K562 (cell line): ENCODE results near the gene DIPK1B. TPM values are rescaled to one million over a fixed set of nuclear protein-coding genes. Genes with fewer than 3 reads are reported as not detected.
A peak's percentile ranks its signal among the peaks of the same experiment; 100 is the strongest.

Source experiments
- ADNP ChIP-seq: fragments of 200-800 bp; sonication (Bioruptor generic); IDR thresholded peaks from 2 replicates; pipeline ENCODE4 v1.6.1; 2016; ENCODE audit warnings: missing genetic modification characterization, missing compliant biosample characterization
- C11orf30 ChIP-seq: fragments of 450-650 bp; IDR thresholded peaks from 2 replicates; pipeline ENCODE4 v1.6.1; 2016; ENCODE audit warnings: low read depth, mild to moderate bottlenecking
- DMBX1 ChIP-seq: fragments of 250-450 bp; sonication (Bioruptor Pico); IDR thresholded peaks from 2 replicates; pipeline ENCODE4 v1.8.0; 2022; ENCODE audit warnings: inconsistent platforms, mild to moderate bottlenecking, moderate library complexity, borderline replicate concordance
- ETV1 ChIP-seq: fragments of 450-650 bp; conservative IDR thresholded peaks from 2 replicates; pipeline ENCODE4 v1.6.1; 2016; ENCODE audit warnings: missing genetic modification characterization, control low read depth, low read depth, missing compliant biosample characterization
- HDGF ChIP-seq: fragments of 450-650 bp; IDR thresholded peaks from 2 replicates; pipeline ENCODE4 v1.6.1; 2016
- HMG20B ChIP-seq: fragments of 250-450 bp; sonication (Bioruptor Pico); IDR thresholded peaks from 2 replicates; pipeline ENCODE4 v1.5.0; 2021; ENCODE audit warnings: mild to moderate bottlenecking
- HNRNPLL ChIP-seq: fragments of 200-400 bp; formaldehyde crosslinking; IDR thresholded peaks from 2 replicates; pipeline ENCODE4 v1.6.1; 2017; ENCODE audit warnings: low read length, low read depth, mild to moderate bottlenecking; ENCODE audit not compliant: poor library complexity, severe bottlenecking
- KAT2B ChIP-seq: IDR thresholded peaks from one replicate; pipeline ENCODE4 v1.6.1; 2012; ENCODE audit warnings: low read depth, mild to moderate bottlenecking, control low read depth, inconsistent platforms, low read length, moderate library complexity
- MEIS2 ChIP-seq: fragments of 450-650 bp; IDR thresholded peaks from 2 replicates; pipeline ENCODE4 v1.6.1; 2014; ENCODE audit warnings: mild to moderate bottlenecking; ENCODE audit not compliant: partially characterized antibody
- NEUROD1 ChIP-seq: fragments of 150-350 bp; IDR thresholded peaks from 2 replicates; pipeline ENCODE4 v1.6.1; 2014; ENCODE audit warnings: borderline replicate concordance, low read length, low read depth; ENCODE audit not compliant: partially characterized antibody
- RBM17 ChIP-seq: fragments of 200-400 bp; formaldehyde crosslinking; IDR thresholded peaks from 2 replicates; pipeline ENCODE4 v1.6.1; 2017; ENCODE audit warnings: low read depth, mild to moderate bottlenecking, low read length, borderline replicate concordance
- SMARCE1 ChIP-seq: fragments of 450-650 bp; IDR thresholded peaks from 2 replicates; pipeline ENCODE4 v1.7.1; 2016; ENCODE audit warnings: mild to moderate bottlenecking
- SREBF2 ChIP-seq: sonication (generic); formaldehyde crosslinking; IDR thresholded peaks from 2 replicates; pipeline ENCODE4 v1.4.0; 2020; ENCODE audit warnings: mild to moderate bottlenecking, missing genetic modification reagents
- TAF9B ChIP-seq: fragments of 450-650 bp; IDR thresholded peaks from 2 replicates; pipeline ENCODE4 v1.6.1; 2018; ENCODE audit warnings: mild to moderate bottlenecking; ENCODE audit not compliant: partially characterized antibody
- TGIF2 ChIP-seq: sonication (generic); formaldehyde crosslinking; IDR thresholded peaks from 2 replicates; pipeline ENCODE4 v1.8.1; 2022; ENCODE audit warnings: mild to moderate bottlenecking, missing genetic modification reagents, moderate library complexity
- ZNF23 ChIP-seq: fragments of 250-450 bp; sonication (Bioruptor Pico); IDR thresholded peaks from 2 replicates; pipeline ENCODE4 v1.4.0; 2020; ENCODE audit warnings: mild to moderate bottlenecking
- ZNF232 ChIP-seq: sonication (generic); formaldehyde crosslinking; IDR thresholded peaks from 2 replicates; pipeline ENCODE4 v1.8.0; 2022; ENCODE audit warnings: mild to moderate bottlenecking, missing genetic modification reagents
- ZNF274 ChIP-seq: IDR thresholded peaks from 2 replicates; pipeline ENCODE4 v1.6.1; 2011; ENCODE audit warnings: low read depth, mild to moderate bottlenecking, low read length, moderate library complexity, borderline replicate concordance
- ZNF311 ChIP-seq: fragments of 250-450 bp; sonication (Bioruptor Pico); IDR thresholded peaks from 2 replicates; pipeline ENCODE4 v1.4.0; 2020; ENCODE audit warnings: mild to moderate bottlenecking, moderate library complexity
- ZNF551 ChIP-seq: fragments of 250-450 bp; sonication (Bioruptor Pico); IDR thresholded peaks from 2 replicates; pipeline ENCODE4 v1.5.0; 2021; ENCODE audit warnings: mild to moderate bottlenecking, moderate library complexity
- ZNF764 ChIP-seq: fragments of 250-450 bp; sonication (Bioruptor Pico); IDR thresholded peaks from 2 replicates; pipeline ENCODE4 v1.4.0; 2020; ENCODE audit warnings: low read depth, mild to moderate bottlenecking, moderate library complexity
- polyA plus RNA-seq, 8 experiments: library from polyadenylated mRNA; depleted of rRNA in 4 of 8; stranded (reverse) in 5 of 8; unstranded in 3 of 8; fragments of >200 nt; fragmentation: Nextera tagmentation in 2 of 8; fragmentation: Illumina TruSeq in 1 of 8; extraction: Ambion mirVana in 2 of 8; extraction: Trizol in 1 of 8; gene quantifications; 2 replicates each; pipeline versions ENCODE4 v1.2.1 to v1.2.3, GENCODE V29; 2011 to 2014; ENCODE audit warnings: inconsistent platforms in 1 of 8, missing spikeins in 1 of 8
- total RNA-seq, 7 experiments: library from RNA; depleted of rRNA in 6 of 7; stranded (reverse); fragments of >200 nt in 6 of 7; fragmentation: Illumina TruSeq in 2 of 7; extraction: Trizol in 2 of 7; gene quantifications; 2 replicates each; pipeline versions ENCODE4 v1.2.1 to v1.2.3, GENCODE V29; 2011 to 2021; ENCODE audit warnings: low replicate concordance in 1 of 7
- TF ChIP-seq, protein P1 (sequence below): sonication (generic); formaldehyde crosslinking; IDR thresholded peaks from 2 replicates; pipeline ENCODE4 v1.8.1; 2023; ENCODE audit warnings: mild to moderate bottlenecking, missing genetic modification reagents, moderate library complexity
- TF ChIP-seq, protein P2 (sequence below): sonication (generic); formaldehyde crosslinking; IDR thresholded peaks from 2 replicates; pipeline ENCODE4 v1.8.0; 2022; ENCODE audit warnings: missing genetic modification reagents, mild to moderate bottlenecking, borderline replicate concordance
- TF ChIP-seq, protein P3 (sequence below): sonication (generic); formaldehyde crosslinking; IDR thresholded peaks from 2 replicates; pipeline ENCODE4 v1.8.0; 2022; ENCODE audit warnings: mild to moderate bottlenecking, missing genetic modification reagents

The DIPK1B gene
- total and polyA plus RNA-seq, 9 of the 15 experiments (the other 6 are each of a cell fraction or from before 2014, with no cell fraction given), result 0.08 to 22.3 (median 5.9) TPM

DNA sequence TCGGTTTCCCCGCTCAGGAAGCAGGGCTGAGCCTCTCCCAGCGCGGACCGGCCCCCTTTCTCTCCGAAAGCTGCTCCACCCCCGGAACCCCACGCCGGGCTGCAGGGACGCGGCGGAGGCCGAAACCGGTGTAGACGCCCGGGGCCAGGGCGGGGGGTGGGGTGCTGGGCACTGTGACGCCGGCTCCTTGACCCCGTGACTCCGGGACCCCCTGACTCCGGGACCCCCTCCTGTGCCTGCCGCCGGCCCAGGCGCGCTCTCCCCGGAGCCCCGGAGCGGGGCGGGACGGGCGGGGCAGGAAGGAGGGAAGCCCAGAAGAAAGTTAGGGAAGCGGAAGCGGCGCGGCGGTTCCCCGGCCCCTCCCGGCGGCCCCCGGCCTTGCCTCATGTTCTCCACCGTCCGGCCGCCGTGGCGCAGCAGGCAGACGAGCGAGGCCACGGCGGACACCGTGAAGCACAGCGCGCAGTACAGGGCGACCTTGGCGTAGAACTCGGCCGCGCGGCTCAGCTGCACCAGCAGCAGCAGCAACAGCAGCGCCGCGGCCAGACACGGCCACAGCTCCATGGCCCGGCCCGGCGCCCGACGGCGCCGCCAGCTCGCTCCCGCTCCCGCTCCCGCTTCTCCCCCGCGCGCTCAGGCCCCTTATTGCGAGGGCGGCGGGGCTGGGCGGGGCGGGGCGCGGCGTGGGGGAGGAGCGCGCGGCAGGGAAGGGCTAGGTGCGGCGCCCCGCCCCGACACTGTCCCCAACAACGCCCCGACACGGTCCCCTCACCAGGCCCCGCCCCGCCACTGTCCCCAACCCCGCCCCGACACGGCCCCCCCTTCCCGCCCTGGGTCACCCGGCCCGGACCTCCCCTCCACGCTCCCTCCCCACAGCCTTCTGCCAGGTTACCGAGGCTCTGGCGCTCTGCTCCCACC is 25.3 kb upstream of the DIPK1B start, which contains the start of gene AGPAT2 (continued):
- TF ChIP-seq, protein P1, sequence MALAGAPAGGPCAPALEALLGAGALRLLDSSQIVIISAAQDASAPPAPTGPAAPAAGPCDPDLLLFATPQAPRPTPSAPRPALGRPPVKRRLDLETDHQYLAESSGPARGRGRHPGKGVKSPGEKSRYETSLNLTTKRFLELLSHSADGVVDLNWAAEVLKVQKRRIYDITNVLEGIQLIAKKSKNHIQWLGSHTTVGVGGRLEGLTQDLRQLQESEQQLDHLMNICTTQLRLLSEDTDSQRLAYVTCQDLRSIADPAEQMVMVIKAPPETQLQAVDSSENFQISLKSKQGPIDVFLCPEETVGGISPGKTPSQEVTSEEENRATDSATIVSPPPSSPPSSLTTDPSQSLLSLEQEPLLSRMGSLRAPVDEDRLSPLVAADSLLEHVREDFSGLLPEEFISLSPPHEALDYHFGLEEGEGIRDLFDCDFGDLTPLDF, result no peak
- TF ChIP-seq, protein P2, sequence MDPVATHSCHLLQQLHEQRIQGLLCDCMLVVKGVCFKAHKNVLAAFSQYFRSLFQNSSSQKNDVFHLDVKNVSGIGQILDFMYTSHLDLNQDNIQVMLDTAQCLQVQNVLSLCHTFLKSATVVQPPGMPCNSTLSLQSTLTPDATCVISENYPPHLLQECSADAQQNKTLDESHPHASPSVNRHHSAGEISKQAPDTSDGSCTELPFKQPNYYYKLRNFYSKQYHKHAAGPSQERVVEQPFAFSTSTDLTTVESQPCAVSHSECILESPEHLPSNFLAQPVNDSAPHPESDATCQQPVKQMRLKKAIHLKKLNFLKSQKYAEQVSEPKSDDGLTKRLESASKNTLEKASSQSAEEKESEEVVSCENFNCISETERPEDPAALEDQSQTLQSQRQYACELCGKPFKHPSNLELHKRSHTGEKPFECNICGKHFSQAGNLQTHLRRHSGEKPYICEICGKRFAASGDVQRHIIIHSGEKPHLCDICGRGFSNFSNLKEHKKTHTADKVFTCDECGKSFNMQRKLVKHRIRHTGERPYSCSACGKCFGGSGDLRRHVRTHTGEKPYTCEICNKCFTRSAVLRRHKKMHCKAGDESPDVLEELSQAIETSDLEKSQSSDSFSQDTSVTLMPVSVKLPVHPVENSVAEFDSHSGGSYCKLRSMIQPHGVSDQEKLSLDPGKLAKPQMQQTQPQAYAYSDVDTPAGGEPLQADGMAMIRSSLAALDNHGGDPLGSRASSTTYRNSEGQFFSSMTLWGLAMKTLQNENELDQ (CRISPR knock-in tag), result no peak
- TF ChIP-seq ZNF274 (no peak), HMG20B (CRISPR knock-in tag) (no peak), HDGF (no peak), ETV1 (peak; percentile 64), SMARCE1 (no peak), C11orf30 (no peak), RBM17 (no peak), KAT2B (no peak), MEIS2 (no peak), TAF9B (no peak), ZNF764 (no peak), ZNF311 (no peak), NEUROD1 (no peak), ADNP (tag) (no peak), HNRNPLL (no peak), SREBF2 (no peak), TGIF2 (CRISPR knock-in tag) (no peak), DMBX1 (CRISPR knock-in tag) (no peak), ZNF23 (CRISPR knock-in tag) (no peak), ZNF232 (CRISPR knock-in tag) (no peak), ZNF551 (no peak)
- TF ChIP-seq, protein P3, sequence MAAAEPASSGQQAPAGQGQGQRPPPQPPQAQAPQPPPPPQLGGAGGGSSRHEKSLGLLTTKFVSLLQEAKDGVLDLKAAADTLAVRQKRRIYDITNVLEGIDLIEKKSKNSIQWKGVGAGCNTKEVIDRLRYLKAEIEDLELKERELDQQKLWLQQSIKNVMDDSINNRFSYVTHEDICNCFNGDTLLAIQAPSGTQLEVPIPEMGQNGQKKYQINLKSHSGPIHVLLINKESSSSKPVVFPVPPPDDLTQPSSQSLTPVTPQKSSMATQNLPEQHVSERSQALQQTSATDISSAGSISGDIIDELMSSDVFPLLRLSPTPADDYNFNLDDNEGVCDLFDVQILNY (CRISPR knock-in tag), result no peak
